Putamen (tissue), 1 donor: ENCODE results near the gene KIRREL1.

Source experiments
- DNase-seq: peaks from one replicate; pipeline ENCODE4 v3.0.0-alpha.2; 2016; ENCODE audit warnings: low spot score

KIRREL1 gene

DNA sequence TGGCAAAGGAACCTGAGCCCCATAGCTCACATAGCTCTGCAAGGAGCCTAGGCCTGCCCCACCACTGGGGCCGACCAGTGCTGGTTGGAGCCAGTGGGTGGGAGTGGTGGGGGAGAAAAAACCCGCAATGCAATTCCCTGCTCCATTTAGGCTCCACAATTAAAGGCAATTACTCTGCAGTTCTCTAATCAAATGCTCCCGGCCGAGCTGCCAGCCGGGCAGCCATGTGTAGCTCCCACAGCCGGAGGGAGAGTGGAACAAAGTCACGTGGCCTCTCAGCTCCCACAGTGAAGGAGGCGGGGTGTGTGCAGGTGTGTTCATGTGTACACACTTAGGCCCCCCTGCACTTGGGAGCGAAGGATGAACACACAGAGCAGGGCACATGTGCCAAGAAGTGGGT lies 81.6 kb downstream of the KIRREL1 start:
- DNase-seq = no peak

DNA sequence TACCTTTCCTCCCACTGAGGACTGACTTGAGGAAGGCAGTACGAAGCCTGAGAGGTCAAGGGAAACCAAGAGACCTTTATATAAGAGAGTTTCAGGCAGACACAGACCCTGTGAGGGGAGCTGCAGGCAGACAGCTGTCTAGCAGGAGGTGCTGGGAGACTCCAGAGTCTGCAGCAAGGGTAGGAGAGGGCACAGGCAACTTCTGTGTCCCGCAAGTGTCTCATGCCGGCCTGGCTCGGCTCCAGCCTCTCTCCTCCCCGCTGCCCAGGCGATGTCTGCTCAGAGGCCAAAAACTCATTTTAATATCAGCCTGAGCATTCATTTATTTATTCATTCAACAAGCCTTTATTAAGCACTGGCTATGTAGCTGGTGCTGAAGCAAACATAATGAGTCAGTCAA lies 83.0 kb downstream of the KIRREL1 start:
- DNase-seq = no peak

DNA sequence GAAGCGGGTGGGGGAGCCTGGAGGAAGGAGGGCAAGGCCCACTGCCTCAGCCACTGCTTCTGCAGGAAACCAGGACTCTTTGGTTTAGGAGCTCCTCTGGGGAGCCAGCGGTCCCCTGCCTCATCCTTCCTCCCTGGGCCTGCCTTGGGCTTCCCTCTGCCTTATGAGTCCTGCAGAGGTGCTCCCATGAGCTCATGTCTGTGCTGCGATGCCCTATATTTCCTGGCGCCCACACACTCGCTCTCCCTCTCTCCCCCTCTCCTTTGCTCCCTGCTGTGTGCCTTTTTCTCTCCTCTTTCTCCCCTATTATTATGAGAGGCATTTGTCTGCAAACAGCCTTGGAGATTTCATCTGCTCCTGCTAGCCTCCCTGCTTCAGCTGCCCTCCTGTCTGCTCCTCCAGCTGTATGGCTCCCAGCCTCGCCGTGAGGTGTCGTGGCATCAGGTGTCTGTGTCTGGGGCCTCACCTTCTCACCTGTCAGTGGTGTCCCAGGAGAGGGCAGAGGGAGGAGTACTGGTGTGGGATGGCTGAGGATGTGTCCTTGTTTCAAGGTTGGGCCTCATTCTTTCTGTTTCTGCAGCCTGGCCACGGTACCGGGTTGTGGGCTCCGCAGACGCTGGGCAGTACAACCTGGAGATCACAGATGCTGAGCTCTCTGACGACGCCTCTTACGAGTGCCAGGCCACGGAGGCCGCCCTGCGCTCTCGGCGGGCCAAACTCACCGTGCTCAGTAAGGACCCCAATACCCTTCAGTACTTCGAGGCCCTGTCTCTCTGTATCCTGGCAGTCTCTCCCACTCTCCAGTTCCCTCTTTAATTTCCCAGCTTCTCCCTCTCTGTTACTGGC lies 84.2 kb downstream of the KIRREL1 start:
- no peak for DNase-seq

DNA sequence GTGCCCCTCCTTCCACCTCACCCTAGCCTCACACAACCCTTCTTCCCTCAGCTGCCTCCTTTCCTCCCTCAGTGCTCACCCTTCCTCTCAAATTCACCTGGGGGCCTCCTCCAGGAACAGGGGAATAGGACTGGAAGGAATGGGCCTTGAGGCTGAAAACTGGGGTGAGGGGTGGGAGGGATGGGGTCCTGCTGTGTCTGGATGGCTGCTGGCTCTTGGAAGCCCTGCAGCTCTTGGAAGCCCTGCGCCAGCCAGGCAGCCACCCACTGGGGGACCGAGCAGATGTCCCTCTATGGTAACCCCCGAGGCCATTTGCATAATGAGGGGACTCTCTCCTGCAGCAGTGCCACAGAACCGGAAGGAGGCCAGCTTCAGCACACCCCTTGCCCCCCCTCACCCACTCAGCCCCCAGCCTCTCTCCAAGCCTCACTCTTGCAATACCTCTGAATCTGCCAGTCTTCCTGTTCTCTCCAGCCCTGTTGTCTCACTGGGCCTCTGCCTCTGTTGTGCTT lies 85.2 kb downstream of the KIRREL1 start:
- DNase-seq = no peak

DNA sequence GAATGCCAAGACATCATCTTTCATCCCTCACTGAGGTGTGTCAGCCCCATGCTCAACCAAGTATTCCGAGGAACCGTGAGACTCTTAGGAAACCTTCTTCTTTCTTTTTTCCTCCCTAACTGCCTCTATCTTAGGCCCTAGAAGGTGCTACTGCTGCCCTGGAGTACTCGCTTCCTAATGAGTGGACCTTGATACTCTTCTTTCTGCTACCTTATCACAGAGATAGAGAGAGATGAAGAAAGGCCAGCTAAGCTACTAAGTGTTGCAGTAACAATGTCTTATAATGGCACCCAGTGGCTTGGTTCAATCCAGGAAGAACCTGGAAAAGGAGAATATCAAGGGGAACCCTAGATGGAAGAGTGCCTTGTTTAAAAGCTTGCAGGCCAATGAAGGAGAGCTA lies 86.6 kb downstream of the KIRREL1 start:
- no peak for DNase-seq

DNA sequence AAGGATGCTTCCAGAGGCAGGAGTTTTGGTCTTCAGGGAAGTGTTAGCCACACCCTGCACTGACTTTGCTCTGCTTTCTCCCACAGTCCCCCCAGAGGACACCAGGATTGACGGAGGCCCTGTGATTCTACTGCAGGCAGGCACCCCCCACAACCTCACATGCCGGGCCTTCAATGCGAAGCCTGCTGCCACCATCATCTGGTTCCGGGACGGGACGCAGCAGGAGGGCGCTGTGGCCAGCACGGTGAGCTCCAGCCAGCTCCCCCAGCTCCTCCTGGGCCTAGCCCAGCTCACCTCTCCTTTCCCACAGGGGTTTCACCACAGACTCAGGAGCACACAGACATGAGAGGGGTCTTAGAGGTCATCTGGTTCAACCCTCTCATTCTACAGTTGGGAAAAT lies 90.9 kb downstream of the KIRREL1 start:
- no peak for DNase-seq

DNA sequence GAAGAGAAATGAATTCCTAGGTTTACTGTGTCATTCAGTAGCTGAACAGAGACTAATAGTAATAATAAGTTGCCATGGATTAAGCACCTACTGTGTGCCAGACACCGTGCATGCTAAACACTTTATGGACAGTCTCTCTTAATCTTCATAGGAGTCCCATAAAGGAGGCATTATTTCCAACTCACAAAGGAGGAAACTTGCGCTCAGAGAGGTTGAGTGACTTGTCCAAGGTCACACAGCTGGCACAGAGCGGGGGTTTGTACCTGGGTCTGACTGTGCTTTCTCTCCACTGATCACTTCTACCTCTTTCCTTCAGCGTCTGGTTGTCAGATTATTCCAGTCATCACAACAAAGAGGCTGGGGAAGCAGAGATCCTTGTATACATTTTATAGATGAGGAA lies 91.3 kb downstream of the KIRREL1 start:
- no peak for DNase-seq

DNA sequence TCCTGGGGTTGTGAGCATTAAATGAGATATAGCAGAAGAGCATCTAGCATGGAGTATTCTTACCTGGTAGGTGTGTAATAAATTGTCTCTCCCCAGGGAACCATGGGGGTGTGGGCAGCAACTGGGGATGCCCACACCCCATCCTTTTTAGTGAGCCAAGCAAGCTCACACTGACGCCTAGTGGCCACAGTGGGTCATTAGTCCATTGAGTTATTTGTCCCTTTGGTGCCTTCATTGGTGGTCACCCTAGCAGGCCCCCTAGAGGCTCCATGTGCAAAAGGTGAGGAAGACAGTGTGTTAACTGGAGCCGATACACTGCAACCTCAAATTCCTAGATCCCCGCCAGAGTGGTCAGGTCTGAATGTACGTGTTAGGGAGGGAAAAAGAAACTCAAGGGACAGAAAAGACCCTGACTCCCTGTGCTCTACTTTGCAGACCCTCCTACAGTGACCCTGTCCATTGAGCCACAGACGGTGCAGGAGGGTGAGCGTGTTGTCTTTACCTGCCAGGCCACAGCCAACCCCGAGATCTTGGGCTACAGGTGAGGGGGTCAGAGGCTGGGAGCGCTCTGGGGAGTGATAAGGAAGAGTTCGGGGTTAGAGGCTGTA lies 94.0 kb downstream of the KIRREL1 start:
- no peak for DNase-seq

DNA sequence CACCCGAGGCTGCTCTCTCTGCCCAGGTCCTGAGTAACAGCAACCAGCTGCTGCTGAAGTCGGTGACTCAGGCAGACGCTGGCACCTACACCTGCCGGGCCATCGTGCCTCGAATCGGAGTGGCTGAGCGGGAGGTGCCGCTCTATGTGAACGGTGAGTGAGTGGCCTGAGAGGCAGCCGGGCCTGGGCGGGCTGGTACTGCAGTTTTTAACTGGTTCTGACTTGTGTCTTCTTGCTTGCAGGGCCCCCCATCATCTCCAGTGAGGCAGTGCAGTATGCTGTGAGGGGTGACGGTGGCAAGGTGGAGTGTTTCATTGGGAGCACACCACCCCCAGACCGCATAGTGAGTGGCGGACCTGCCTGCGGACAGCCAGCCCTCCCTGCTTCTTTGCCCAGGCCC lies 96.0 kb downstream of the KIRREL1 start:
- DNase-seq = no peak

DNA sequence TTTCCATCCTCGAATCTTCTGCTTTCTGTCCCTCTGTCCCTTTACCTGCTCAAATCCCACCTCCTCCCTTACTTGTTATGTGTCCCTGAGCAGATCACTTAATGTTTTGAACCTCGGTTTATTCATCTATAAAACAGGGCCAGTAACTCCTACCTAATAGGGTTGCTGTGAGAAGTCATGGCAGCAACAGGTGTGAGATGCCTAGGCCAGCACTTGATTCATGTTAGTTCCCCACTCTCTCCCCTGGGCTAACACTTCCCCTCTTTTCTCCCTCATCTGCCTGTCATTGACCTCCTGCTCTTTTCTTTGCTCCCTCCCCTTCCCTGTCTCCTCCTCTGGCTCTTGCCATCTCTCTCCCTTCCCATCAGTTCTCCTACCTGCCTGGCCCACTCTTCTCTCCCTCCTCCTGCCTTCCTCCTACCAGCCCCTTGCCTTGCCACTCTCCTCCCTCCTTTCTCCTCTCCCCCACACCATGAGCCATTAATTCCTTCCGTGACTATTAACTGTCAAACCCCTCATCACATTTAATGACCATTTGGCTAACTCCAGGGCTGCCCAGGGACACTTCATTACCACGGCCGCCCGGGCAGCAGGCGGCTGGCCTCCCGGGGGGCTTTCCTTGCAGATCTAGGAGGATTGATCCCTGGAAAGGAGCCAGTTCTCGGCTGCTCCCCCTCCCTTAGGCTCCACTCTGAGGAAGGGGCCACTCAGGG lies 96.6 kb downstream of the KIRREL1 start:
- DNase-seq = no peak

DNA sequence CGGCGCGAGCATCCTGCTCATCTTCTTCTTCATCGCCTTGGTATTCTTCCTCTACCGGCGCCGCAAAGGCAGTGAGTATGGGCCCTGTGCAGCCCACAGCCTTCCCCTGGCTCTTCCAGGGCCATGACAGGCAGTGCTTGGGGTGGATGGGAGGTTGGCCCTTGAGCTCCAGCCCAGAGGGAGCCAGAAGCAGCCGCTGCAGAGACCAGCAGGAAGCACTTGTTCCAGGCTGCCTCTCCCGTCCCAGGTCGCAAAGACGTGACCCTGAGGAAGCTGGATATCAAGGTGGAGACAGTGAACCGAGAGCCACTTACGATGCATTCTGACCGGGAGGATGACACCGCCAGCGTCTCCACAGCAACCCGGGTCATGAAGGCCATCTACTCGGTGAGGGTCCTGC lies 99.9 kb downstream of the KIRREL1 start:
- no peak for DNase-seq

DNA sequence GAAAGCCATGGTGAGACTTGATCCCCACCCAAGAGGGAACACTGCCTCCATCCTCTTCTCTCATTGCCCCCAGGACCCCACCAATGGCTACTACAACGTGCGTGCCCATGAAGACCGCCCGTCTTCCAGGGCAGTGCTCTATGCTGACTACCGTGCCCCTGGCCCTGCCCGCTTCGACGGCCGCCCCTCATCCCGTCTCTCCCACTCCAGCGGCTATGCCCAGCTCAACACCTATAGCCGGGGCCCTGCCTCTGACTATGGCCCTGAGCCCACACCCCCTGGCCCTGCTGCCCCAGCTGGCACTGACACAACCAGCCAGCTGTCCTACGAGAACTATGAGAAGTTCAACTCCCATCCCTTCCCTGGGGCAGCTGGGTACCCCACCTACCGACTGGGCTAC lies 101.1 kb downstream of the KIRREL1 start:
- DNase-seq = no peak

DNA sequence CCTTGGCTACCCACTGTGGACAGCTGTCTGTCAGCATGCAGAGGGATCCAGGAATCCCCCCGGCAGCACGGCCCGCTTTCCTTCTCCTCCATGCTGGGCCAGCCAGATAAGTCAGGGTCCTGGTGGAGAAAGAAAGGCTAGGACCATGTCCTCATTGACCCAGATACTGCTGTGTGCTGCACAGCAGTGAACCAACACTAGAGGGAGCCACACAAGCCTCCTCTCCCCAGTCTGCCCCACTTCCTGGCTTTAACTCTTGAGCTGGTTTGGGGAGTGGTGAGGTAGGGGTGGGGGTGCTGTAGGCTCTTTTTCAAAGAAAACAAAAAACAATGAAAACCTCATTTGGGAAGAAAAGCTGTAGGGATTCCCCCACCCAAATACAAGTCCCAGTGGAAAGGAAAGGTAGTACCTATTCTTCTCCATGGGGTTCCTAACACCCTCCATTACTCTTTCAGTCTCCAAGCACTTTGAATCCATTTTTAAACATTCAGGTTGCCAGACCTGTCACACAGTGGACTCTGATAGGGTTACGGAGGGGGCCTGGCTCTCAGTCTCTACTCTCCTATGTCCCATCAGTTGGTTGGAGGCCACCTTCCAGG lies 102.4 kb downstream of the KIRREL1 start:
- no peak for DNase-seq

DNA sequence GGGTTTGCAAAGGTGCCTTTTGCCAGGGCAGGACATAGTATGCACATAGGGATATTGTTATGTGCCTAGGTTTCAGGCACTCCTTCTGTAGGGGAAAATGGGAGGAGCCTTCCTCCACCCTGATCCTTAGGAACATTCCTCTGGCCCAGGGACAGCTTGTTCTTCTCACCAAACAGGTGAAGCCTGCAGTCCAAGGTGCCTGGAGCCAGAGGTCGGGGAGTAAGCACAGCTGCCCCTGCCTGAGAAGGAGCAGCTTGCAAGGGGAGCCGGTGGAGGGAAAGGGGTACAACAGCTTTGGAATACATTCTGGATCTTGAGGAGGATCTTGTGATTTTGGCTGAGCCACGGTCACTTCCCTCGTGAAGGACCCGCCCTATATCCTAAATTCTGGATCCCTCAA lies 104.8 kb downstream of the KIRREL1 start:
- DNase-seq = no peak

DNA sequence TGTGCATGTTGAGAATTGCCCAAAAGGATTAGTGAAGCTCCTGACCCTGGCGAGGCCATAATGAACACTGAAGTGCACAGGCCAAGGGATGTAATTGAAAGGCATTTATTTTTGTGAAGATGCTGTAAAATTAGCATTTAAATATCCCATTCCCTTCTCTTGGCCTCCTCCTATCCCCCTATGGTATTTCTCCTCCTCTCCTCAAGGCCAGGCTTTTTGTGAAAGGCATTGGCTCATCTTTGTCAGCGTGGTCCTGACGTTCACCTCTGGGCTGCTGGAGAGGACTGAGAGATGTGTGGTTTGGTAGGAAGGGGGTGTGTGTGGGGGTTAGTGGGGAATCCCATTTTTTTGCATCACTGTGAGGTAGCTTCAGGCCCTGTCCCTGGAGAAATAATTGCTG lies 105.7 kb downstream of the KIRREL1 start:
- DNase-seq = no peak

DNA sequence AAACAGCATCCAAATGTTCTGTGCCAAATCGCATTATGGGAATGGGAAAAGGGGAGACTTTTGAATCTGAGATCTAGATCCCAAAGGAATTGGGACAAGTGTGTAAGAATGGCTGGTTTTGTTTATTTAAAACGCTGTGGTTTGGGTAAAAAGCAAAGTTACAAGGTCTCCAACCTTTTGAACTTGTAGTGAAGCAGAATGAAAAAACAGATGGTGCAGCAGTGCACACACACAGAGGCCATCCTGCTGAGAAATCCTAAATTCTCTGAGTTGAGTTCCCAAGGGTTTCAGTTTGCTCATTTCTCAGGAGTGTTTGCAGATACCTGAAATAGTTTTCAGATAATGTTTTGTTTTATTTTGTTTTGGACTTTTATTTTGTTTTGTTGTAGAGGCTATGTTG lies 107.1 kb downstream of the KIRREL1 start:
- DNase-seq = no peak

DNA sequence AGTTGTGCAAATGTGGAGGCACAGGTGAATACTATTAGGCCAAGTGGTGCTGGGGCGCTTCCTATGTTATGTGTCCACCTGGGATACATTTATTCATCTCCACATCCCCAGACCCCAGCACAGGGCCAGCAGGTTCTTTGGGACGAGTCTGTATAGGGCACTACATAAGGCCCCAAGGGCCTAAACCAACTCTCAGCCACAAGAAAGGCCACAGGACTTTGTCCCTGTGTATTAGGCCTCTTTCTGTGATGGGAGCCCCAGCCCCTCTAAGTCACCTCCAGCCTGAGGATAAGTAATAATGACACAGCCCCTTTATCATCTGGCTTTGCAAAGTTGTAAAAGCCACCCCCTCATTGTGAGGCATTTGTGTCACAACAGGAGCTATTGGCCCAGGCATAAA lies 108.0 kb downstream of the KIRREL1 start:
- no peak for DNase-seq

DNA sequence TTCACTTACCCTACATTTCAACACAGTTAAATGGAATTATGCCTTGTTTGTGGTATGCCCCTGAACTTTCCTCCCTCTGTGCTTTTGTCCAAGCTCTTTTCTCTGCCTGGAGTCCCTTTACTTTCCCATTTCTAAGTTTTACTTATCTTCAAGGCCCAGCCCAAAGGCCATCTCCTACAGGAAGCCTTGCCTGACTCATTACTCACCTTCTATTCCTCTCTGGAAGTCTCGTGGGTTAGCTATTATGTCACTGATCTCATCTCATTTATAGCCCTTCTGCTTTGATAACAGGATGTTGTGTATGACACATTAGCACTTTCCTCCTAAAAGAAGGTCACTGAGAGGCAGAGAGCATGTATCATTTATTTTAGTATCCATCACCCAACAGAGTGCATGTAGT lies 108.5 kb downstream of the KIRREL1 start:
- DNase-seq = no peak

DNA sequence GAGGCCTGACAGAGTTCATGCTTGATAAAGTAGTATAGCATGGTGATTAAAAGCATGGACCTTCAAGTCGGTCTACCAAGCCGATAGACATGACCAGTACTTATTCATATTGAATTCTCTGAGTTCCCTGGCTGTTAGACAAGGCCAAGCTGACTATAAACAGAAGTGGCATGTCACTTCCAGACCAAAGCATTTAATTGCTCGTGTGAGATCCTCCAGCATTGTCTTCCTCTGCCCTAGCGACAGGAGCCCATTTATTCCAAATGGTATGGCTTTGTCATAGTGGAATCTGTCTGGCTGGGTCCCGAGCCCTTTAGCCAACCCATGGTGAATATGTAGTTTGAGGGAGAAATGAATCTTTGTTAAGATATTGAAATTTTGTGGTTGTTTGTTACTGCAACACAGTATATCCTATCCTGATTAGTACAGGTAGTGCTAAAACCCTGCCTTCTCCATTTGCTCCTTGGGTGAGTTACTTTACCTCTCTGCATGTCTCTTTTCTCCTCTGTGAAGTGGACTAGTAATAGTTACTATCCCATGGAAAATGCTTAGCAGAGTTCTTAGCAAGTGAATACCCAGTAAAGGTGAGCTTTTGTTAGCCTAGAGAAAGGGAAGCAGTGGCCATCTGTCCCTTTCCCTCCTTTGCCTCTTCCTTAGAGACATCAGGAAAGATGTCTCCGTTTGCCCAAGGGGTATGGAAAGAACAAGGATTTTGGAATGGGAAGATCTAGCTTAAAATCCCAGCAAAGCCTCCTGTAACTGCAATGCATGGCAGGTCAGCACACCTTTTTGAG lies 109.6 kb downstream of the KIRREL1 start:
- DNase-seq = no peak

DNA sequence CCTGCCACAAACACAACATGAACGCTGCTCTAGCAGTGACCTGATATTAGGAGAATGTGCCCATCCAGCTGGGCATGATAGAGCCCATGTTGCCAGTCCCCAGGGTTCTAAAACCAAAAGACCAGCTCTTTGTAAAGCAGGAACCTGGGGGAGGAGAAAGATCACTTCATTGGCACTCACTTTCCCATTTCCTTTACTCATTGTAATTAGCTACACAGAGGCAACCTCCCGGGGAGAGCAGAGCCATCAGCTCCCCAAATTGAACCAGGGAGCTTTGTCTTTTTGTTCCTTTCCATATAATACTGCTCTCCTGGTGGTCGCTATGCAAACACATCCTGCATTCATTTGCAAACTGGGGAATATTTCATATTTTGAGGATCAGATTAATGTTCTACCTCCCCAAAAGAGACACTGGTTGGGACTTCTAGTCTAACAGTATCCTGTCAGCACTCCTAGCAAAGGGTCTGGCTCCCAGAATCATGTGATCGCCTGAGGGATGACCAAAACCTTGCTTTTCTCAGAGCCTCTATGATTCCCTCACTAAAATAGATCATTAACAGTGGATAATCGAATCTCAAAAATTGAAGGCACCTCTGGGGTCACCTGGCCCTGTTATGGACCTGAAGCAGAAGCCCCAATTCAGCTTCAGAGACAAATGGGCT lies 110.5 kb downstream of the KIRREL1 start:
- DNase-seq = no peak

DNA sequence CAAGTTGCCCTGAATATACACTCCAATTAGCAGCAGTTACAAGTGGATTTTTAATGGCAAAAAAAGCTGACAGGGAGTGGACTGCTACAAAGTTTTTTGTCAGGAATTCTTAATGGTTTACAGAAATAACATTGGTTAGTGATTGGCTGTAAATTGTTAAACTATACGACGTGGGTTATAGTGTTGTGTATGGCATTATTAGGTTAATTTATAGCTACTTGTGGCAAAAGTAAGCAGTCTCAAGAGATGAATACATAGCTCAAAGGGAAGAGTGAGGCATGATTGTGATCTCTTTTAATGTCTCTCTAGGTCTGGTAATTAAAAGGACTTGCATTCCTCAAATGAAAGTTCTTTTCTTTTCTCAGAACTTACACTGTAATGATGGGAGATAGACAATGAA lies 111.4 kb downstream of the KIRREL1 start:
- DNase-seq = no peak
